Measurements from ENCODE around the gene CACFD1.

CACFD1 gene

GRCh38 chr9:133505901-133506652 lies 46.3 kb downstream of the CACFD1 start:
- no peak for DNase-seq

GRCh38 chr9:133506653-133507038 lies 46.9 kb downstream of the CACFD1 start:
- no peak for DNase-seq

- DNase-seq: no peak
These were observed 47.6 kb downstream of the CACFD1 start for GRCh38 chr9:133507246-133507965.

GRCh38 chr9:133508046-133508445 lies 48.3 kb downstream of the CACFD1 start:
- no peak for DNase-seq

- peak; percentile 96 for DNase-seq
These were observed 49.7 kb downstream of the CACFD1 start for GRCh38 chr9:133509179-133510083.

- no peak for DNase-seq
These were observed 51.2 kb downstream of the CACFD1 start for GRCh38 chr9:133510926-133511505.

GRCh38 chr9:133511607-133512006 lies 51.8 kb downstream of the CACFD1 start:
- DNase-seq: no peak

- no peak for DNase-seq
These were observed 52.8 kb downstream of the CACFD1 start for GRCh38 chr9:133512253-133513213.

- no peak for DNase-seq
These were observed 53.7 kb downstream of the CACFD1 start for GRCh38 chr9:133513214-133514100.

GRCh38 chr9:133514460-133515239 lies 54.9 kb downstream of the CACFD1 start:
- DNase-seq: no peak

GRCh38 chr9:133515240-133515610 lies 55.4 kb downstream of the CACFD1 start:
- DNase-seq: no peak

GRCh38 chr9:133515615-133516255 lies 56.0 kb downstream of the CACFD1 start:
- DNase-seq: no peak

GRCh38 chr9:133516256-133516960 lies 56.6 kb downstream of the CACFD1 start:
- DNase-seq: no peak

GRCh38 chr9:133516961-133517350 lies 57.2 kb downstream of the CACFD1 start:
- DNase-seq: no peak

GRCh38 chr9:133517711-133518110 lies 57.9 kb downstream of the CACFD1 start:
- no peak for DNase-seq

- no peak for DNase-seq
These were observed 58.4 kb downstream of the CACFD1 start for GRCh38 chr9:133518200-133518599.

- DNase-seq: no peak
These were observed 59.1 kb downstream of the CACFD1 start for GRCh38 chr9:133518706-133519449.

GRCh38 chr9:133519693-133520092 lies 59.9 kb downstream of the CACFD1 start:
- no peak for DNase-seq

All from NCI-H1417 treated with DMSO at 0.1 percent for 48 hours (cell line).